ENCODE data around the gene RRBP1.

Gene RRBP1

DNA sequence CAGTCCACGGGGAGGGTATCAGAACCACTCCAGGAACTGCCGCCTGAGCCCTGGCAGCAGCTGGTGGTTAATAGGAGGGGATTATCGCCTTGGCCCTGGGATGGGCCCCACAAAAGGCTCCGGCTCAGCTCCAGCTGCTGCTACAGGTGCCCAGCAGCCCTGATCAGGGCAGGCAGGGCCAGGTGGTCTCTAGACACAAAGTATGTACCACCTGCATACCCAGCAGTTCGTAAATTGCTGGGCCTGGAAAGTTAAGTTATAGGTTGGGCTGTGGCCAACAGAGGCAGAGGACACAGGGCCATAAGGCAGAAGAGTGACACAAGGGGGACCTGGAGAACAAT is 35.1 kb downstream of the RRBP1 start:
- DNase-seq (ENCODE audit: low read depth): no peak

GRCh38 chr20:17646209-17646960 is 35.7 kb downstream of the RRBP1 start:
- DNase-seq (ENCODE audit: low read depth): no peak

GRCh38 chr20:17645546-17646208 is 36.4 kb downstream of the RRBP1 start:
- DNase-seq (ENCODE audit: low read depth): no peak

DNA sequence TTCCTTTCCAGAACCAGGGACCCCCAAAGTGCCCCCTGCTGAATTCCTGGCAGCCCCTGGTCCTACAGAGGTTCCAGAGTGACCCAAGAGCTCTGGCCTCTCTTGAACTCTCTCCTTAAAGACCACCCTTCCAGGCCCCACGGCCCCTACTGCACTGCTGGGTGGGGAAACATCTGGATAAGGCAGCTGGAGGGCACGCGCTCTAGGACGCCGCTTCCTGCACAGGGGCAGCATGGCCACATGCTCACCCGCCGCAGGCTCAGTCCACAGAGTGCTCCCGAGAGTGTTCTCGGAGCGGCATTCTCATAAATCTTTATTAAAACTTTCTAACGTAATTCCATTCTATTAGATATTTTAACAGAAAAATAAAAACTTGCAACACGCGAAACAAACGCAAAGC is 37.0 kb downstream of the RRBP1 start:
- no peak for DNase-seq (ENCODE audit: low read depth)

- DNase-seq (ENCODE audit: low read depth): no peak
Observed at GRCh38 chr20:17644451-17644850, 37.6 kb downstream of the RRBP1 start.

DNA sequence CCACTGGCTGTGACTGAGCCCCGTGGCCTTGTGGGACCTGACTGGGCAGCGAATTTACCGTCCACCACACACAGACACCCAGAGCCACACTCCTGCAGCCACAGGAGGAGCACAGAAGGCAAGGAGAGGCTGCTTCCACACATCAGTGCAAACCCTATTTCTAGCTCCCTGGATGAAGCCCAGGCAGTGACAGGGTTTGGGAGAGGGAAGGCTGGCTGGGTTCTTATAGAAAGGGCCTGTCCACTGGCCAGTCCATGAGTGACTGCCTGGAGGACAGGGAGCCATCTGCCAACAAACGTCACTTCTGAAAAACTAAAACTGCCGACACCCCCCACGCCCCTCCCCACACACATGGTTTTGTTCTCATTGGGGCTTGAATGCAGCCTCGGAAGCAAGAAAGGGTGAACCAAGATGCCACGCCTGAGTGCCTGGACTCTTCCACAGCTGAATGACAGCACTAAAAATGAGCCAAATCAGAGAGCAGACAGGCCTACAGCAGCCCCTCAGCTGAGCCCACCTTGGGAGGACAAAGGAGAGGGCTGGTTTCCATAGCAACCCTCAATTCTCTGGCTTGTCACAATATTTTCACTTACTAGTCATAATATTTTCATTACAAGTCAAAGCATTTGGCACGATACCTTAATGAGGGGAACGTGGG is 38.4 kb downstream of the RRBP1 start:
- DNase-seq (ENCODE audit: low read depth): no peak

DNA sequence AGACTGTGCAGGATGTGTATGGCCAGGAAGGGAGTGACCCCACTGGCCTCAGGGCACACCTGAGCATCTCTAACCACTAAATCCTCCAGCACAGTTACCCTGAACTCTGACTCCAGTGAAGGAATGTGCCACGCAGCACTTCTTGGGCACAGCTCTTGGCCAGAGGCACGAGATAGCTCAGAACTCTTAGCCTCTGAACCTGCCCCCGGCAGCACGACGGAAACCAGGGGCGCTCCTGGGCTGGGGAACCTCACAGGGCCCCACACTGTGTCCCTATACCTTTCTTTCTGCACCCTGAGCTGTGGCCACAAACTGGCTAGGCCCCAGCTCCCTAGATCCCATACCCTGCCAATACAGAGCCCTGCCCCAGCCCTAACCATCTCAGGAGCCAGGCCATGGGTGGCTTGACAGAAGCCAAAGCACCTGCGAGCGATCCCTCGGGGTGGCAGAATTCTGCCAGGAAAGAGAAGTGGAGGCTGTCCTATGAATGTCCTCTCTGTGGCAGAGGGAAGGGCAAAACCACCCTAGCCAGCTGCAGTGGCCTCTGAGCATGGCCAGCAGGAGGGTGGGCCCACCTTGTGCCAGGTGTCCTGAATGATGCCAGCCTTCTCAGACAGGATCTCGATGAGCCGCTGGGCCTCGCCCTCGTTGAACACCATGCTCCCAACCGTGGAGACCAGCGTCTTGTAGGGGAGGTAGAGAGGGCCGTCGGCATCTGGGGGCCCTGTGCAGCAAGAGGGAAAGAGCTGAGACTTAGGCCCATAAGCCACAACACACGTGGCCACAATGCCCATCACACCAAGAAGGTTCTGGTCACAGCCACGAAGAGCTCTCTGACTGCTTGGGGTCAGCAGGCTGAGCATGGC is 39.4 kb downstream of the RRBP1 start:
- no peak for DNase-seq (ENCODE audit: low read depth)

DNA sequence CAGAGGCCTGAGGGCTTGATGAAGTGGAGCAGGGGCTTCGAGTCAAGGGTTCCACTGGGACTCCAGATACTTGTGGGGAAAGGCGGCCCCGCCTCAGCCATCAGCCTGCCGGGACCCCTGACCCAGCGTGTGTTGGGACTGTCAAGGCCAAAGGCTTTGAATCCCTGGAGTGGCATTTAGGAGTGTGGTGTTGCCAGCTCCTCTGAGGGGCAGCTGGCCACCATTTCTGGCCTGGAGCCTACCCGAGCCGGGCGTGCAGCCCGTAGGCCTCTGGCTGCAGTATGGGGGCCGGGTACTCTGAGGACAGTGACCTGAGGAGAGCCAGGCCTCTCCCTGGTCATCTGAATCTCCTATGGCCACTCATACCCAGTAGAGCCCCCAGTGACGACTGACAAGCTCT is 40.0 kb downstream of the RRBP1 start:
- no peak for DNase-seq (ENCODE audit: low read depth)

DNA sequence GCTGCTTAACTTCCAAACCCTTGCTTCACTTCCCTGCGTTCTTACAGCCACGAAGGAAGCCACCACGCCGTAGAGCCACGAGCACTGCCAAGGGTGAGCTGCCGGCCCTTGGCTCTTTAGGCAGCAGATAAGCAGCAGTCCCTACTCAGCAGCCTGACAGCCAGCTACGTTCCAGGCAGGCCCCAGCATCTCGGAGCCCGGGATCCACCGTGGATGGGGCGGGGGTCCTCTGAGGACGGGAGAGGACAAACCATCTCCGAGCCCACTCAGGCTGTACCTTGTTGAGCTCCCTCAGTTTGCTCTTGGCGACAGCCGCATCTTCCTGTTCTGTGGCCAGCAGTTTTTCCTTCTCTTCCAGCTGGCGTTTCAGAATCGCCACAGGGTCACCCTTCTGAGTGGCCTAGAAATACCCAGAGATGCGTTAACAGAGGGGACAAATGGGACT is 40.5 kb downstream of the RRBP1 start:
- DNase-seq (ENCODE audit: low read depth): no peak

GRCh38 chr20:17640875-17641378 is 41.1 kb downstream of the RRBP1 start:
- DNase-seq (ENCODE audit: low read depth): no peak

- DNase-seq (ENCODE audit: low read depth): no peak
Observed at GRCh38 chr20:17640146-17640874, 41.7 kb downstream of the RRBP1 start.

GRCh38 chr20:17638835-17639407 is 43.1 kb downstream of the RRBP1 start:
- no peak for DNase-seq (ENCODE audit: low read depth)

- no peak for DNase-seq (ENCODE audit: low read depth)
Observed at GRCh38 chr20:17637985-17638640, 43.9 kb downstream of the RRBP1 start.

DNA sequence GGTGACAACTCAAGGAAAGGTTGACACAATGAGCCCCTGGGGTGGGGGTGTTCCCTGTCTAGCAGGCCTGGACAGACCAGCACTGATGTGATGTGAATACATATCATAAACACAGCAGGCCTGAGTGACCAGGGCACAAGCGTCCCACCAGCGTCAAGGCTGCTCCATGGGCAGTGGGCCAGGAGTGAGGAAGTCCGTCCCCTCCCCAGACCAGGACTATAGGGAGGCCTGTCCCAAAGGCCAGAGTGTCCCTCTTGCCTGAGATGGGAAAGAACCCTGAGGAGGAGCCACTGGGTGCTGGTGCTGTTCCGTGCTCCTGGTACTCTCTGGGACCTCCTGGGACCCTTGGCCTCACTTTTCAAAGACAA is 44.6 kb downstream of the RRBP1 start:
- no peak for DNase-seq (ENCODE audit: low read depth)

- no peak for DNase-seq (ENCODE audit: low read depth)
Observed at GRCh38 chr20:17636523-17637412, 45.3 kb downstream of the RRBP1 start.

- DNase-seq (ENCODE audit: low read depth): no peak
Observed at GRCh38 chr20:17635332-17636244, 46.5 kb downstream of the RRBP1 start.

DNA sequence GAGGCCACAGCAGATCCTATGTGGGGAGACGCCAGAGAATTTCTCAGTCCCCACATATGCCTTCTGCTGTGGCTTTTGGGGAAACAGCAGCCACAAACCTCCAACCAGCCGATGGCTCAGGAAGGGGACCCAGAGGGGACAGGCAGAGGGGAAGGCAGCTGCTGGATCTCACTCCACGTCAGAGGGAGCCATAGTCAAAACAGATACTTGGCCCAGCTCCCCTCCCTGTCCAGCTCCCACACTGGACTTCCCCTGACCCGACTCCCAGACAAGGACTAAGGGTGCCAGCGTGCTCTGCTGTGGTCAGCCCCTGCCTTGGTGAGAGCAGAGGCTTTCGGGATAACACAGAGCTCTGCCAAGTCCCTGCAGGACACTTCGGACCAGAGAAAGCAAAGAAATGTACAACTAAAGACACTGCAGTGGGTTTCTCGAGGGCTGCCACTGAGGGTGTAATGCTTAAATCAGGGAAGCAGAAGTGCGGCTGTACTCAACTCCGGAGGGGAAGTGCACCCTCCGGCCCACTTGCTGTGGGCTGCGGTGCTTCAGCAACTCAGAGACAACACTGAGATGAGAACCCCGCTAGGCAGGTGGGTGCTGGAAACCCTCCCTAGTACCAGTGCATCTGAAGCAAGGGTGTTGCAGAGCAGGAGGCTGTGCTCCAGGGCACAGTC is 47.2 kb downstream of the RRBP1 start:
- DNase-seq (ENCODE audit: low read depth): no peak
